Mononuclear cell (primary cell): ENCODE results near the gene PRAMEF10. TPM values are rescaled to one million over a fixed set of nuclear protein-coding genes. Genes with fewer than 3 reads are reported as not detected.
"Not testable (repeated sequence)": the region's sequence is repeated elsewhere in the genome, so short reads cannot be mapped to it uniquely, and the experiment has no call there.

Experiments used
- H3K27me3 ChIP-seq: 2 replicates; pipeline ENCODE4 v1.6.0; 2011; ENCODE audit warnings: low read length, control low read depth; ENCODE audit not compliant: insufficient read depth
- H3K4me1 ChIP-seq: 2 replicates; pipeline ENCODE4 v1.5.1; 2011; ENCODE audit warnings: mild to moderate bottlenecking, low read length, control low read depth; ENCODE audit not compliant: insufficient read depth
- H3K4me3 ChIP-seq: 2 replicates; pipeline ENCODE4 v1.5.1; 2011; ENCODE audit warnings: mild to moderate bottlenecking, low read length, moderate library complexity
- H3K9me3 ChIP-seq: 2 replicates; pipeline ENCODE4 v1.5.1; 2011; ENCODE audit warnings: low read depth, mild to moderate bottlenecking, control low read depth, low read length
- total RNA-seq: library from RNA; depleted of rRNA; stranded (reverse); fragments of >200 nt; gene quantifications from one replicate; pipeline ENCODE4 v1.2.3, GENCODE V29; 2012

PRAMEF10 gene
- total RNA-seq: not detected

GRCh38 chr1:12898170-12898569, at the start of gene PRAMEF10:
Gene PRAMEF10 (minus strand): TSS chr1:12898270. CDS start chr1:12895847, 2,423 bp downstream.
- H3K4me1 ChIP-seq, H3K4me3 ChIP-seq, H3K27me3 ChIP-seq, H3K9me3 ChIP-seq: not testable (repeated sequence)

GRCh38 chr1:12947480-12947879, 49.4 kb upstream of the PRAMEF10 start, which contains the start of gene PRAMEF6:
Gene PRAMEF6 (minus strand): TSS chr1:12947580. CDS start chr1:12942518, 5,062 bp downstream.
- H3K4me3 ChIP-seq, H3K4me1 ChIP-seq, H3K27me3 ChIP-seq, H3K9me3 ChIP-seq: not testable (repeated sequence)

- H3K27me3 ChIP-seq, H3K9me3 ChIP-seq, H3K4me3 ChIP-seq, H3K4me1 ChIP-seq: not testable (repeated sequence)
Measured at GRCh38 chr1:12924368-12924767, 26.3 kb upstream of the PRAMEF10 start.

GRCh38 chr1:12921749-12922148, 23.7 kb upstream of the PRAMEF10 start:
- H3K4me3 ChIP-seq, H3K27me3 ChIP-seq, H3K4me1 ChIP-seq, H3K9me3 ChIP-seq: not testable (repeated sequence)

GRCh38 chr1:12916310-12916709, 18.2 kb upstream of the PRAMEF10 start, which contains the start of gene PRAMEF7:
Gene PRAMEF7 (plus strand): TSS chr1:12916610. CDS start chr1:12917693, 1,083 bp downstream.
- not testable (repeated sequence) for H3K9me3 ChIP-seq, H3K4me3 ChIP-seq, H3K27me3 ChIP-seq, H3K4me1 ChIP-seq

- not testable (repeated sequence) for H3K27me3 ChIP-seq, H3K4me1 ChIP-seq, H3K9me3 ChIP-seq, H3K4me3 ChIP-seq
Measured at GRCh38 chr1:12903793-12904572, 5.9 kb upstream of the PRAMEF10 start.

GRCh38 chr1:12899186-12899585, 1.1 kb upstream of the PRAMEF10 start:
- H3K4me1 ChIP-seq, H3K4me3 ChIP-seq, H3K27me3 ChIP-seq, H3K9me3 ChIP-seq: not testable (repeated sequence)

- not testable (repeated sequence) for H3K9me3 ChIP-seq, H3K4me3 ChIP-seq, H3K27me3 ChIP-seq, H3K4me1 ChIP-seq
Measured at GRCh38 chr1:12886101-12886500, 12.0 kb downstream of the PRAMEF10 start, which contains the start of gene PRAMEF4. Gene PRAMEF4 (minus strand): TSS chr1:12886201. CDS start chr1:12883394, 2,807 bp downstream.

- not testable (repeated sequence) for H3K4me3 ChIP-seq, H3K27me3 ChIP-seq, H3K9me3 ChIP-seq, H3K4me1 ChIP-seq
Measured at GRCh38 chr1:12878453-12878852, 19.6 kb downstream of the PRAMEF10 start.

- H3K4me3 ChIP-seq, H3K27me3 ChIP-seq, H3K4me1 ChIP-seq, H3K9me3 ChIP-seq: not testable (repeated sequence)
Measured at GRCh38 chr1:12863131-12863880, 34.8 kb downstream of the PRAMEF10 start.

GRCh38 chr1:12856786-12857185, 41.3 kb downstream of the PRAMEF10 start, which contains the start of gene PRAMEF2:
Gene PRAMEF2 (plus strand): TSS chr1:12857086. CDS start chr1:12859010, 1,924 bp downstream.
- not testable (repeated sequence) for H3K4me1 ChIP-seq, H3K9me3 ChIP-seq, H3K27me3 ChIP-seq, H3K4me3 ChIP-seq

- Histone ChIP-seq H3K9me3 (no peaks in the 10 kb centered on the region), H3K4me3 (no peak overlapping the region), H3K27me3 (no peaks in the 10 kb centered on the region), H3K4me1 (no peaks in the 10 kb centered on the region)
Measured at GRCh38 chr1:12851779-12852178, 46.3 kb downstream of the PRAMEF10 start.

- H3K4me3 ChIP-seq, H3K4me1 ChIP-seq, H3K9me3 ChIP-seq, H3K27me3 ChIP-seq: not testable (repeated sequence)
Measured at GRCh38 chr1:12848620-12849019, 49.5 kb downstream of the PRAMEF10 start, which contains the start of gene HNRNPCL1. Gene HNRNPCL1 (minus strand): TSS chr1:12848720. CDS start chr1:12848289, 431 bp downstream.
